ENCODE measurements around the gene ICA1.
"Not testable (repeated sequence)": the region's sequence is repeated elsewhere in the genome, so short reads cannot be mapped to it uniquely, and the experiment has no call there.

DNA sequence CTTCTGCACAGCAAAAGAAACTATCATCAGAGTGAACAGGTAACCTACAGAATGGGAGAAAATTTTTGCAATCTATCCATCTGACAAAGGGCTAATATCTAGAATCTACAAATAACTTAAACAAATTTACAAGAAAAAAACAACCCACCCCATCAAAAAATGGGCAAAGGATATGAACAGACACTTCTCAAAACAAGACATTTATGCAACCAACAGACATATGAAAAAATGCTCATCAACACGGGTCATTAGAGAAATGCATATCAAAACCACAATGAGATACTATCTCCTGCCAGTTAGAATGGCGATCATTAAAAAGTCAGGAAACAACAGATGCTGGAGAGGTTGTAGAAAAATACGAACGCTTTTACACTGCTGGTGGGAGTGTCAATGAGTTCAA is 160.7 kb downstream of the ICA1 start:
- TF ChIP-seq POLR2AphosphoS5 (IDR thresholded peaks at IDR 0.05; ENCODE audit: borderline replicate concordance, low read depth, low read length); EZH2 (IDR thresholded peaks at IDR 0.05); FOXP2 (optimal IDR thresholded peaks at IDR 0.05; ENCODE audit: control extremely low read depth, extremely low read length, insufficient read depth): not testable (repeated sequence)

All from SK-N-MC (cell line).